NCI-H345 treated with DMSO at 0.1 percent for 48 hours (cell line): ENCODE data around the gene PET117.
"Not testable (repeated sequence)": the region's sequence is repeated elsewhere in the genome, so short reads cannot be mapped to it uniquely, and the experiment has no call there.

Experiments used
- DNase-seq: peaks from one replicate; lab custom pipeline; 2025; ENCODE audit not compliant: unreplicated experiment; lab: John Stamatoyannopoulos, UW

PET117 gene

GRCh38 chr20:18137412-18138265 lies at the start of gene PET117, which contains the start of gene KAT14:
Gene PET117 (plus strand): TSS chr20:18137863. CDS start chr20:18137956, 93 bp downstream.
Gene KAT14 (plus strand): TSS chr20:18137863. CDS start chr20:18142661, 4,798 bp downstream.
- DNase-seq: peak; percentile 81

- not testable (repeated sequence) for DNase-seq
Observed at GRCh38 chr20:18088298-18088697, 49.4 kb upstream of the PET117 start.

- DNase-seq: not testable (repeated sequence)
Observed at GRCh38 chr20:18088841-18089240, 48.8 kb upstream of the PET117 start.

GRCh38 chr20:18090044-18090443 lies 47.6 kb upstream of the PET117 start:
- DNase-seq: no peak

- no peak for DNase-seq
Observed at GRCh38 chr20:18090477-18090876, 47.2 kb upstream of the PET117 start.

- DNase-seq: no peak
Observed at GRCh38 chr20:18091623-18092022, 46.0 kb upstream of the PET117 start.

- DNase-seq: no peak
Observed at GRCh38 chr20:18092890-18093289, 44.8 kb upstream of the PET117 start.

- DNase-seq: no peak
Observed at GRCh38 chr20:18093388-18093787, 44.3 kb upstream of the PET117 start.

- DNase-seq: no peak
Observed at GRCh38 chr20:18094191-18094590, 43.5 kb upstream of the PET117 start.

- DNase-seq: not testable (repeated sequence)
Observed at GRCh38 chr20:18100569-18100968, 37.1 kb upstream of the PET117 start.

GRCh38 chr20:18101125-18101810 lies 36.4 kb upstream of the PET117 start:
- no peak for DNase-seq

GRCh38 chr20:18103497-18103896 lies 34.2 kb upstream of the PET117 start:
- no peak for DNase-seq

- DNase-seq: no peak
Observed at GRCh38 chr20:18108326-18108725, 29.3 kb upstream of the PET117 start.

- not testable (repeated sequence) for DNase-seq
Observed at GRCh38 chr20:18128574-18128973, 9.1 kb upstream of the PET117 start.

- no peak for DNase-seq
Observed at GRCh38 chr20:18132663-18133062, 5.0 kb upstream of the PET117 start.

- DNase-seq: no peak
Observed at GRCh38 chr20:18133962-18134361, 3.7 kb upstream of the PET117 start.

GRCh38 chr20:18138266-18138582 lies 561 bp downstream of the PET117 start:
- DNase-seq: no peak

- no peak for DNase-seq
Observed at GRCh38 chr20:18138639-18139583, 1.2 kb downstream of the PET117 start.

GRCh38 chr20:18139832-18140231 lies 2.2 kb downstream of the PET117 start:
- DNase-seq: no peak

- DNase-seq: no peak
Observed at GRCh38 chr20:18144541-18145099, 7.0 kb downstream of the PET117 start.

GRCh38 chr20:18154342-18154741 lies 16.7 kb downstream of the PET117 start:
- DNase-seq: no peak
